HEK293 (cell line): Measurements from ENCODE around the gene EPOP.

Experiments
- ATF2 ChIP-seq: fragments of 450-650 bp; formaldehyde crosslinking; IDR thresholded peaks from 2 replicates; pipeline ENCODE4 v1.5.1; 2016; ENCODE audit warnings: missing biosample characterization, missing genetic modification characterization, low read depth
- CTCF ChIP-seq: fragments of 450-650 bp; formaldehyde crosslinking; IDR thresholded peaks from 2 replicates; pipeline ENCODE4 v1.5.1; 2016; ENCODE audit warnings: missing biosample characterization, missing genetic modification characterization
- KLF16 ChIP-seq: fragments of 450-650 bp; formaldehyde crosslinking; IDR thresholded peaks from 2 replicates; pipeline ENCODE4 v1.5.1; 2017; ENCODE audit warnings: missing biosample characterization, missing genetic modification characterization
- MZF1 ChIP-seq: fragments of 450-650 bp; formaldehyde crosslinking; IDR thresholded peaks from 2 replicates; pipeline ENCODE4 v1.5.1; 2017; ENCODE audit warnings: missing biosample characterization, missing genetic modification characterization, borderline replicate concordance
- PATZ1 ChIP-seq: fragments of 450-650 bp; formaldehyde crosslinking; IDR thresholded peaks from 2 replicates; pipeline ENCODE4 v1.5.1; 2016; ENCODE audit warnings: missing biosample characterization, missing genetic modification characterization
- TCF7L2 ChIP-seq: IDR thresholded peaks from 2 replicates; pipeline ENCODE4 v1.6.1; 2011; ENCODE audit warnings: low read depth, mild to moderate bottlenecking, inconsistent platforms, low read length, moderate library complexity, borderline replicate concordance
- TSHZ1 ChIP-seq: fragments of 450-650 bp; formaldehyde crosslinking; IDR thresholded peaks from 2 replicates; pipeline ENCODE4 v1.5.1; 2016; ENCODE audit warnings: missing biosample characterization, missing genetic modification characterization, borderline replicate concordance
- ZBTB48 ChIP-seq: fragments of 450-650 bp; formaldehyde crosslinking; IDR thresholded peaks from 2 replicates; pipeline ENCODE4 v1.5.1; 2016; ENCODE audit warnings: missing biosample characterization, missing genetic modification characterization
- ZBTB7A ChIP-seq: fragments of 450-650 bp; formaldehyde crosslinking; IDR thresholded peaks from 2 replicates; pipeline ENCODE4 v1.5.1; 2016; ENCODE audit warnings: low read depth, missing biosample characterization, missing genetic modification characterization
- ZNF155 ChIP-seq: fragments of 450-650 bp; formaldehyde crosslinking; IDR thresholded peaks from 2 replicates; pipeline ENCODE4 v1.5.1; 2016; ENCODE audit warnings: missing biosample characterization, missing genetic modification characterization
- ZNF701 ChIP-seq: fragments of 450-650 bp; formaldehyde crosslinking; IDR thresholded peaks from 2 replicates; pipeline ENCODE4 v1.5.1; 2016; ENCODE audit warnings: missing biosample characterization, missing genetic modification characterization
- ZNF707 ChIP-seq: fragments of 450-650 bp; formaldehyde crosslinking; IDR thresholded peaks from 2 replicates; pipeline ENCODE4 v1.5.1; 2016; ENCODE audit warnings: missing biosample characterization, missing genetic modification characterization
- ZNF747 ChIP-seq: fragments of 450-650 bp; formaldehyde crosslinking; IDR thresholded peaks from 2 replicates; pipeline ENCODE4 v1.5.1; 2016; ENCODE audit warnings: missing biosample characterization, missing genetic modification characterization

- TF ChIP-seq CTCF (tag by site-specific recombination) (no peak), ZNF155 (tag by site-specific recombination) (no peak), ATF2 (no peak), ZNF707 (tag by site-specific recombination) (no peak), ZBTB48 (tag by site-specific recombination) (no peak), ZBTB7A (tag by site-specific recombination) (no peak), TSHZ1 (no peak), TCF7L2 (no peak), MZF1 (tag by site-specific recombination) (no peak), ZNF701 (no peak), ZNF747 (no peak), KLF16 (no peak), PATZ1 (tag by site-specific recombination) (no peak)
Observed at GRCh38 chr17:38669520-38669919, 5.2 kb downstream of the EPOP start.
